H1 (cell line): ENCODE results near the gene CAMTA1. TPM values are rescaled to one million over a fixed set of nuclear protein-coding genes. Genes with fewer than 3 reads are reported as not detected.

Source experiments
- CTCF ChIA-PET: fragments of 300-600 bp; sonication (Branson Sonifier 250); formaldehyde crosslinking; loops from one replicate; lab custom pipeline; 2021; ENCODE audit not compliant: partially characterized antibody; lab: Charles Lee
- POLR2A ChIA-PET: fragments of 300-600 bp; sonication (Branson Sonifier 250); formaldehyde crosslinking; loops from one replicate; lab custom pipeline; 2021; ENCODE audit warnings: inconsistent platforms; ENCODE audit not compliant: partially characterized antibody; lab: Charles Lee
- DNase-seq, 2 experiments: peaks; one replicate each; pipeline versions ENCODE4 v3.0.0 to v3.0.0-alpha.2; 2010 to 2022; ENCODE audit warnings: low spot score in 2 of 2, low read depth in 1 of 2, mixed read lengths in 1 of 2
- FAIRE-seq: peaks from 2 replicates; lab custom pipeline; 2011; peaks lifted over from hg19 to GRCh38; lab: Jason Lieb, UNC
- H2AFZ ChIP-seq: 2 replicates; pipeline ENCODE4 v1.8.1; 2012; ENCODE audit warnings: low read length, inconsistent platforms
- H2AK5ac ChIP-seq: 2 replicates; pipeline ENCODE4 v1.6.1; 2013; ENCODE audit warnings: low read depth, low read length
- H2BK120ac ChIP-seq: replicated peaks from 2 replicates; pipeline ENCODE3; 2013; ENCODE audit warnings: low read depth, low read length, inconsistent platforms
- H2BK12ac ChIP-seq: 2 replicates; pipeline ENCODE4 v1.6.1; 2013; ENCODE audit warnings: low read depth, low read length
- H2BK15ac ChIP-seq: 2 replicates; pipeline ENCODE4 v1.6.1; 2013; ENCODE audit warnings: low read length
- H2BK20ac ChIP-seq: 2 replicates; pipeline ENCODE4 v1.6.1; 2013; ENCODE audit warnings: low read length
- H2BK5ac ChIP-seq: 2 replicates; pipeline ENCODE4 v1.6.1; 2013; ENCODE audit warnings: low read depth, low read length
- H3K14ac ChIP-seq: 2 replicates; pipeline ENCODE4 v1.6.1; 2013; ENCODE audit warnings: inconsistent platforms; ENCODE audit not compliant: insufficient read length
- H3K18ac ChIP-seq: 2 replicates; pipeline ENCODE4 v1.6.1; 2013; ENCODE audit warnings: low read length; ENCODE audit errors: extremely low read depth
- H3K23ac ChIP-seq: 2 replicates; pipeline ENCODE4 v1.6.1; 2013; ENCODE audit warnings: inconsistent platforms; ENCODE audit not compliant: insufficient read length
- H3K23me2 ChIP-seq: 2 replicates; pipeline ENCODE4 v1.6.1; 2013; ENCODE audit warnings: low read depth, low read length
- H3K27ac ChIP-seq: 2 replicates; pipeline ENCODE4 v1.6.1; 2011; ENCODE audit warnings: low read depth, low read length, inconsistent platforms
- H3K27me3 ChIP-seq, 4 experiments: replicated peaks in 1 of 4; 1 replicate in 1 of 4; 2 replicates in 3 of 4; pipeline versions ENCODE4 v1.6.1 to v1.8.1; 2011 to 2013; ENCODE audit warnings: low read length in 3 of 4, mild to moderate bottlenecking in 3 of 4, inconsistent platforms in 2 of 4, mixed read lengths in 2 of 4, moderate library complexity in 1 of 4; ENCODE audit not compliant: control insufficient read depth in 3 of 4, insufficient read depth in 3 of 4; ENCODE audit errors: extremely low read depth in 1 of 4
- H3K36me3 ChIP-seq, 4 experiments: 2 replicates each; pipeline versions ENCODE4 v1.6.1 to v1.8.1; 2011 to 2013; ENCODE audit warnings: mild to moderate bottlenecking in 4 of 4, low read length in 3 of 4, moderate library complexity in 2 of 4, control low read depth in 1 of 4, inconsistent platforms in 1 of 4; ENCODE audit not compliant: insufficient read depth in 4 of 4, control insufficient read depth in 2 of 4
- H3K4ac ChIP-seq: replicated peaks from 2 replicates; pipeline ENCODE3; 2013; ENCODE audit warnings: low read length, low read depth, mixed read lengths, inconsistent platforms; ENCODE audit not compliant: insufficient read length
- H3K4me1 ChIP-seq, 4 experiments: replicated peaks in 1 of 4; 1 replicate in 1 of 4; 2 replicates in 3 of 4; pipeline versions ENCODE4 v1.6.1 to v1.8.1; 2011 to 2013; ENCODE audit warnings: low read length in 3 of 4, inconsistent platforms in 2 of 4, mixed read lengths in 1 of 4; ENCODE audit not compliant: insufficient read depth in 4 of 4, control insufficient read depth in 3 of 4
- H3K4me2 ChIP-seq, 2 experiments: 2 replicates each; pipeline versions ENCODE4 v1.6.1 to v1.8.1; 2011 to 2013; ENCODE audit warnings: low read depth in 2 of 2, low read length in 2 of 2, control low read depth in 1 of 2, inconsistent platforms in 1 of 2, mild to moderate bottlenecking in 1 of 2; ENCODE audit not compliant: insufficient read depth in 1 of 2
- H3K4me3 ChIP-seq, 4 experiments: fragments of 200-600, 300-600 bp in 1 of 4; sonication (generic), shearing (Covaris generic), sonication (Bioruptor Twin) in 1 of 4; 2 replicates each; pipeline versions ENCODE4 v1.5.1 to v1.8.1; 2011 to 2016; ENCODE audit warnings: low read length in 4 of 4, low read depth in 3 of 4, control low read depth in 2 of 4, inconsistent platforms in 2 of 4, mild to moderate bottlenecking in 2 of 4, mixed read lengths in 1 of 4, moderate library complexity in 1 of 4; ENCODE audit not compliant: insufficient read depth in 2 of 4; ENCODE audit errors: extremely low read depth in 1 of 4
- H3K56ac ChIP-seq: replicated peaks from 2 replicates; pipeline ENCODE3; 2013; ENCODE audit warnings: low read depth, mild to moderate bottlenecking, mixed read lengths, low read length, inconsistent platforms; ENCODE audit not compliant: insufficient read length
- H3K79me1 ChIP-seq: 2 replicates; pipeline ENCODE4 v1.6.1; 2013; ENCODE audit warnings: low read depth, low read length, control low read depth
- H3K79me2 ChIP-seq, 2 experiments: 2 replicates each; pipeline versions ENCODE4 v1.6.1 to v1.8.1; 2012 to 2013; ENCODE audit warnings: low read length in 2 of 2, mild to moderate bottlenecking in 2 of 2, inconsistent platforms in 1 of 2; ENCODE audit not compliant: insufficient read depth in 2 of 2, control insufficient read depth in 1 of 2
- H3K9ac ChIP-seq, 4 experiments: replicated peaks in 1 of 4; 1 replicate in 1 of 4; 2 replicates in 3 of 4; pipeline versions ENCODE4 v1.6.1 to v1.8.1; 2011 to 2013; ENCODE audit warnings: low read depth in 3 of 4, low read length in 3 of 4, control low read depth in 2 of 4, mild to moderate bottlenecking in 2 of 4, moderate library complexity in 2 of 4, inconsistent platforms in 1 of 4; ENCODE audit errors: extremely low read depth in 1 of 4
- H3K9me3 ChIP-seq, 2 experiments: 2 replicates each; pipeline versions ENCODE4 v1.6.1 to v1.8.1; 2012 to 2013; ENCODE audit warnings: mild to moderate bottlenecking in 2 of 2, moderate library complexity in 2 of 2, control low read depth in 1 of 2, inconsistent platforms in 1 of 2, low read depth in 1 of 2, low read length in 1 of 2, mixed read lengths in 1 of 2; ENCODE audit not compliant: insufficient read depth in 2 of 2
- H4K20me1 ChIP-seq, 2 experiments: replicated peaks in 1 of 2; 2 replicates each; pipeline versions ENCODE3 to v1.8.1; 2011 to 2013; ENCODE audit warnings: inconsistent platforms in 2 of 2, low read length in 2 of 2, mild to moderate bottlenecking in 1 of 2; ENCODE audit not compliant: insufficient read depth in 2 of 2, control insufficient read depth in 1 of 2
- H4K5ac ChIP-seq: 2 replicates; pipeline ENCODE4 v1.6.1; 2013; ENCODE audit warnings: low read length, low read depth, mixed read lengths, inconsistent platforms; ENCODE audit not compliant: insufficient read length
- H4K8ac ChIP-seq: 2 replicates; pipeline ENCODE4 v1.8.0; 2013; ENCODE audit warnings: mild to moderate bottlenecking, moderate library complexity, low read length, inconsistent platforms; ENCODE audit not compliant: insufficient read depth; ENCODE audit errors: extremely low read depth
- H4K91ac ChIP-seq: replicated peaks from 2 replicates; pipeline ENCODE3; 2013; ENCODE audit warnings: low read length, mixed read lengths, inconsistent platforms; ENCODE audit not compliant: insufficient read length
- RAD21 ChIP-seq, 2 experiments: IDR thresholded peaks in 1 of 2; conservative IDR thresholded peaks in 1 of 2; 2 replicates each; pipeline ENCODE4 v1.6.1; 2011; ENCODE audit warnings: low read depth in 2 of 2, low read length in 2 of 2, improper control_type of control experiment in 1 of 2, inconsistent platforms in 1 of 2, mild to moderate bottlenecking in 1 of 2, moderate library complexity in 1 of 2
- WGBS, 2 experiments: shearing (Covaris generic) in 1 of 2; methylation state at CpG; one replicate each; pipeline versions ENCODE4 v1.1.6 to v1.1.7; 2013 to 2015; ENCODE audit warnings: low lambda C conversion rate in 2 of 2, mixed read lengths in 2 of 2, inconsistent platforms in 1 of 2, low coverage in 1 of 2, missing lambda C conversion rate in 1 of 2; ENCODE audit not compliant: insufficient replicate concordance in 2 of 2, insufficient coverage in 1 of 2, insufficient read length in 1 of 2; ENCODE audit errors: extremely low coverage in 1 of 2, missing lambda C conversion rate in 1 of 2; 5-methylcytosine and 5-hydroxymethylcytosine counted together
- polyA plus RNA-seq, 7 experiments: library from polyadenylated mRNA; depleted of rRNA in 3 of 7; stranded (reverse) in 5 of 7; unstranded in 2 of 7; fragments of >200 nt in 5 of 7; fragments of 200-250 nt in 2 of 7; gene quantifications; 1 replicate in 5 of 7; 2 replicates in 1 of 7; 4 replicates in 1 of 7; pipeline versions ENCODE4 v1.2.1 to v1.2.3, GENCODE V29; 2011 to 2013; ENCODE audit warnings: missing spikeins in 2 of 7, mixed read lengths in 2 of 7
- total RNA-seq: library from RNA; stranded (reverse); fragmentation: NEBNext Ultra II Directional; extraction: Animal tissue kit (Norgen Biotek cat#: 25700); gene quantifications from 2 replicates; pipeline ENCODE4 v1.2.1, GENCODE V29; 2021
- TF ChIP-seq, protein P1 (sequence below), 3 experiments: IDR thresholded peaks; 1 replicate in 2 of 3; 2 replicates in 1 of 3; pipeline versions ENCODE4 v1.5.1 to v1.6.1; 2011; ENCODE audit warnings: low read length in 3 of 3, mild to moderate bottlenecking in 3 of 3, inconsistent platforms in 2 of 3, low read depth in 1 of 3, moderate library complexity in 1 of 3; ENCODE audit not compliant: insufficient read depth in 1 of 3; ENCODE audit errors: control extremely low read depth in 1 of 3
- TF ChIP-seq, protein P2 (sequence below): IDR thresholded peaks from 2 replicates; pipeline ENCODE4 v1.6.1; 2011; ENCODE audit warnings: low read length, improper control_type of control experiment

The CAMTA1 gene
- total and polyA plus RNA-seq, 2 of the 8 experiments (the other 6 are each of a cell fraction or from before 2014, with no cell fraction given): 65.0 to 119 TPM

DNA sequence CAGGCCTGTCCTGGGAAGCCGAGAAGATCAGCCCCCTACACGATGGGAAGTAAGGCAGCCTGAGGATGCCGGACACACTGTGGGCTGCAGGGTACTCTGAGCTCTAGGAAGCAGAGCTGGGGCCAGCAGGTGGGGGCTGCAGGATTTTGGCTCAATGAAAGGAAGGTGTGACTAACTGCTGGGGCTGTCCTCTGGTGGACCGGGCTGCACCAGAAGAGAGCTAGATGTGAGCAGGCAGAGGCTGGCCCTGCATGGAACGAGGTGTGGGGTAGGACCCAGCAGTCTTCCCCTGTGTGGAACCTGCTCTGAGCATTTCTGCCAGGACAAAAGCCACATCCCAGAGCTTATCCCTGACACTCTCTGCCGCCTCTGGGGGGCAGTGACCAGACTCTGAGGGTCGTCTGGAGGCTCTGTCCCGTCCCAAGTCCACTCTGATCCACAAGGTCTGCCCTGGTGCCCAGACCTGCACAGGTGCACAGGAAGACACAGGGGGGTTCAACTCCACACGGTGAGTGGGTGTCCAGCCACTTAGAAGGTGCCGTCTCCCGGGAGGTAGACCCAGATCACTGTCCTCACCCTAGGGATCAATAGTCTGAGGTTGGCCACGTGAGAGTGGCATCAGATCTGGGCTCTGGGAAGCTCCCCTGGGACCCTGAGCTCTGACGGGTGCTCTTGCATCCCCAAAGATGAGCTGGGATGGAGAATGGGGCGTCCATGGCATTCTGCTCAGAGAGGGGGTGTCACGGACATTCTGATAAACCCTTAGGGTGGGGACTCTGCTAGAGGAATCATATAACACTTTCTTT, 798.2 kb downstream of the CAMTA1 start:
- Histone ChIP-seq H3K14ac (no peak overlapping the region), H4K20me1 (no peaks in the 10 kb centered on the region), H4K91ac (peak overlapping the region; percentile 3), H2BK15ac (no peak overlapping the region), H3K4me1 (peaks cover 0 to 8% (median 0%) of the 10 kb centered on the region in 4 experiments; a peak in 1 of 7 replicates), H3K9ac (no peak overlapping the region), H3K27me3 (no peaks in the 10 kb centered on the region; a peak in 1 of 7 replicates), H3K79me1 (no peaks in the 10 kb centered on the region), H2BK20ac (no peak overlapping the region), H2BK5ac (no peak overlapping the region), H3K4ac (no peak overlapping the region), H4K5ac (no peak overlapping the region), H3K36me3 (no peaks in the 10 kb centered on the region), H4K8ac (no peak overlapping the region; the same call in 1 of the 2 replicates), H3K9me3 (no peaks in the 10 kb centered on the region), H2BK12ac (0 out of 2 replicates have a peak overlapping the region, but pooled peaks have one; percentile 46), H3K4me3 (no peak overlapping the region), H2AK5ac (no peak overlapping the region), H3K79me2 (no peaks in the 10 kb centered on the region), H3K27ac (no peak overlapping the region), H3K23ac (no peak overlapping the region), H2AFZ (no peak overlapping the region), H3K4me2 (no peak overlapping the region), H3K23me2 (no peaks in the 10 kb centered on the region), H2BK120ac (no peak overlapping the region), H3K18ac (no peak overlapping the region; the same call in 1 of the 2 replicates), H3K56ac (no peak overlapping the region)
- DNase-seq (no peak), FAIRE-seq (no peak)
- CTCF ChIA-PET: interaction anchor here (0.8 to 6.7 kb wide), 14 partner anchors 8 to 109 kb away, joined by 3 to 36 read pairs (median 4); no protein-coding TSS in a partner anchor
- peak; percentile 1 to 23; a peak in 1 of 4 replicates for TF ChIP-seq RAD21 (IDR thresholded peaks at IDR 0.05 in 1 of 2, conservative IDR thresholded peaks at IDR 0.05 in 1 of 2; ENCODE audit: low read depth in 2 of 2, low read length in 2 of 2)
- TF ChIP-seq, protein P1, sequence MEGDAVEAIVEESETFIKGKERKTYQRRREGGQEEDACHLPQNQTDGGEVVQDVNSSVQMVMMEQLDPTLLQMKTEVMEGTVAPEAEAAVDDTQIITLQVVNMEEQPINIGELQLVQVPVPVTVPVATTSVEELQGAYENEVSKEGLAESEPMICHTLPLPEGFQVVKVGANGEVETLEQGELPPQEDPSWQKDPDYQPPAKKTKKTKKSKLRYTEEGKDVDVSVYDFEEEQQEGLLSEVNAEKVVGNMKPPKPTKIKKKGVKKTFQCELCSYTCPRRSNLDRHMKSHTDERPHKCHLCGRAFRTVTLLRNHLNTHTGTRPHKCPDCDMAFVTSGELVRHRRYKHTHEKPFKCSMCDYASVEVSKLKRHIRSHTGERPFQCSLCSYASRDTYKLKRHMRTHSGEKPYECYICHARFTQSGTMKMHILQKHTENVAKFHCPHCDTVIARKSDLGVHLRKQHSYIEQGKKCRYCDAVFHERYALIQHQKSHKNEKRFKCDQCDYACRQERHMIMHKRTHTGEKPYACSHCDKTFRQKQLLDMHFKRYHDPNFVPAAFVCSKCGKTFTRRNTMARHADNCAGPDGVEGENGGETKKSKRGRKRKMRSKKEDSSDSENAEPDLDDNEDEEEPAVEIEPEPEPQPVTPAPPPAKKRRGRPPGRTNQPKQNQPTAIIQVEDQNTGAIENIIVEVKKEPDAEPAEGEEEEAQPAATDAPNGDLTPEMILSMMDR (IDR thresholded peaks at IDR 0.05; ENCODE audit: control extremely low read depth in 1 of 3, insufficient read depth in 1 of 3, low read depth in 1 of 3, low read length in 3 of 3): peak in 1 of 3 experiments; percentile 30; a peak in 1 of 4 replicates
- TF ChIP-seq, protein P2, sequence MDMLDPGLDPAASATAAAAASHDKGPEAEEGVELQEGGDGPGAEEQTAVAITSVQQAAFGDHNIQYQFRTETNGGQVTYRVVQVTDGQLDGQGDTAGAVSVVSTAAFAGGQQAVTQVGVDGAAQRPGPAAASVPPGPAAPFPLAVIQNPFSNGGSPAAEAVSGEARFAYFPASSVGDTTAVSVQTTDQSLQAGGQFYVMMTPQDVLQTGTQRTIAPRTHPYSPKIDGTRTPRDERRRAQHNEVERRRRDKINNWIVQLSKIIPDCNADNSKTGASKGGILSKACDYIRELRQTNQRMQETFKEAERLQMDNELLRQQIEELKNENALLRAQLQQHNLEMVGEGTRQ: no peak
- 79% methylated on average over 15 of the region's 15 CpGs; no CpG with 5 or more reads in 1 of the 2 experiments for WGBS, 2 experiments
- POLR2A ChIA-PET: no interaction called here
